Measurements from ENCODE around the gene GGNBP2. TPM values are rescaled to one million over a fixed set of nuclear protein-coding genes. Genes with fewer than 3 reads are reported as not detected.
"Not testable (repeated sequence)": the region's sequence is repeated elsewhere in the genome, so short reads cannot be mapped to it uniquely, and the experiment has no call there.

Gene GGNBP2
- total RNA-seq, 1 donor from 2014 or later, result 65.9 TPM

DNA sequence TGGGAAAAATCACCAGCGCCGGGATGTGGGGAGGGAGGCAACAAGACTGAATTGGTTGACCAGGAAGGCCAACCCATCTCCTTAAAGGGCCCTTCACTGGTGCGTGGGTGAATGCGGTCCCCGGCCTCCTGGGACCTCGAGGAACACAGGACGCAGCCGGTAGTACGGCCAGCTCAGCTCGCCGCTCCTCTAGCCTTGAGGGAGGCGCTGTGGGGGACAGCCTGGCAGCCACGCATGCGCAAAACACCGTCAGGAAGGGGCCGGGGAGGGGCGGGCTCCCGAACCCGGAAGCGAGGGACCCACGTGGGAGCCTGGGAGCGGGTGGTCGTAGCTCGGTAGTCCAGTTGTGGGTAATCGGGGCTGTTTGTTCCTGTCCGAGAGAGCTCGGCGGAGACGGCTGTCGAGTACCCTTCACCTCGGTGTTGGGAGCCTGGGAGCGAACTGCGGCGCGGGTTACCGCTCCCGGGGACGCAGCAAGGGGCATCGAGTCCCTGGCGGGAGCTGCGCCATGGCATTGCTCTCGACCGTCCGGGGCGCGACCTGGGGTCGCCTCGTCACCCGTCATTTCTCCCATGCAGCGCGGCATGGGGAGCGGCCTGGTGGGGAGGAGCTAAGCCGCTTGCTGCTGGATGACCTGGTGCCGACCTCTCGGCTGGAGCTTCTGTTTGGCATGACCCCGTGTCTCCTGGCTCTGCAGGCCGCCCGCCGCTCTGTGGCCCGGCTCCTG, 56.7 kb downstream of the GGNBP2 start, which contains the start of gene MRM1:
Gene MRM1, plus strand, starts transcription at position 281 of the 727 bp plus-strand sequence. Its CDS starts 228 bp downstream, at position 509.
- peak; percentile 92 for DNase-seq (ENCODE audit: low spot score)

GRCh38 chr17:36602030-36602748, 57.5 kb downstream of the GGNBP2 start:
- no peak for DNase-seq (ENCODE audit: low spot score)

DNA sequence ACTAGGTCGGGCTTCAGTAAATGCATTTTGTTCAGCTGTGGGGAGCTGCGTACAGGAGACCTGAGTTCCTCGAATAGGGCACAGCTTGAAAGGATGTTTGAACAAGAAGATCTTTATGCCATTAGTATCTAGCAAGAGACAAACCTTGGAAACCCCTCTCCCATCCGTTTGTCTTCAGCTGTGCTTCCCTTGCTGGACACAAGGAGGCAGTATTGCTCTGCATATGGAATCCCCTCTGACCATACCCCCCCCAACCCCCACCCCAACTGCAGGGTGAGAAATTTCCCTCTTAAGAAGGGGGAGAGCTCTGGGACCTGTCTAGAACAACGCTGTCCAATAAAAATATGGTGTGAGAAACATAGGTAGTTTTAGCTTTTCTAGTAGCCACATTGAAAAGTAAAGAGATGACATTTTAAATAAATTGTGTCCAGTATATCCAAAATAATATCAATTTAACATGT, 58.2 kb downstream of the GGNBP2 start:
- peak; percentile 38 for DNase-seq (ENCODE audit: low spot score)

GRCh38 chr17:36605028-36605427, 60.3 kb downstream of the GGNBP2 start:
- DNase-seq (ENCODE audit: low spot score), result not testable (repeated sequence)

DNA sequence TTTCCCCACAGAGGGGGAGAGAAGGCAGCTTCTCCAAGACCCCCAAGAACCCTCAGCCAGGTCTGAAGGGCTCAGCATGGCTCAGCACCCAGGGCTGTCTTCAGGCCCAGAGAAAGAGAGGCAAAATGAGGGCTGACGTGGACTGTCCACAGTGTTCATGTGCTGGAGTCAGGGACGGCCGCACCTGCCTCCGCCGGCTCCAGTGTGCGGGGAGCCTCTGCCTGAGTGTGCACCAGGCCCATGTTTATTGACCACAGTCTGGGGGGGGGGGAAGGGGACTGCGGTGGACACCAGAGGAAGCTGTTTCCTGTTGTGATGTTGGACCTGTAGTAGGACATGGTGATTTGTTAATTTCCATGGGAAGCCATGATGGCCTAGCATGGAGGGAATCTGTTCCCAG, 63.6 kb downstream of the GGNBP2 start:
- no peak for DNase-seq (ENCODE audit: low spot score)

- DNase-seq (ENCODE audit: low spot score), result peak; percentile 45
Observed at GRCh38 chr17:36608794-36609497, 64.2 kb downstream of the GGNBP2 start.

DNA sequence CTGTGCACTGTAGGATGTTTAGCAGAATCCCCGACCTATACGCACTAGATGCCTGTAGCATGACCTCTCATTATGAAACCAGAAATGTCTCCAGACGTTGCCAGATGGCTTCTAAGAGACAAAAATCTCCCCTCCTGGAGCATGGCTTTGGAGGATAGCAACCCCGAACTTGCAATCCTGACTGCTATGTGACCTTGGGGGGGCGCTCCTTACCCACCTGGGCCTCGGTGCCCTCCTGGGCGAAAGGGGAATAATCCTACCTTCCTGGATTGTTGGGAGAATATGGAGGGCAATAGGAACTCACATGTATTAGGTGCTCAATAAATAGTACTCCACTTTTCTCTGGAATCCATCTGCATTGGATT, 64.8 kb downstream of the GGNBP2 start:
- no peak for DNase-seq (ENCODE audit: low spot score)

GRCh38 chr17:36610474-36610873, 65.8 kb downstream of the GGNBP2 start:
- DNase-seq (ENCODE audit: low spot score), result no peak

DNA sequence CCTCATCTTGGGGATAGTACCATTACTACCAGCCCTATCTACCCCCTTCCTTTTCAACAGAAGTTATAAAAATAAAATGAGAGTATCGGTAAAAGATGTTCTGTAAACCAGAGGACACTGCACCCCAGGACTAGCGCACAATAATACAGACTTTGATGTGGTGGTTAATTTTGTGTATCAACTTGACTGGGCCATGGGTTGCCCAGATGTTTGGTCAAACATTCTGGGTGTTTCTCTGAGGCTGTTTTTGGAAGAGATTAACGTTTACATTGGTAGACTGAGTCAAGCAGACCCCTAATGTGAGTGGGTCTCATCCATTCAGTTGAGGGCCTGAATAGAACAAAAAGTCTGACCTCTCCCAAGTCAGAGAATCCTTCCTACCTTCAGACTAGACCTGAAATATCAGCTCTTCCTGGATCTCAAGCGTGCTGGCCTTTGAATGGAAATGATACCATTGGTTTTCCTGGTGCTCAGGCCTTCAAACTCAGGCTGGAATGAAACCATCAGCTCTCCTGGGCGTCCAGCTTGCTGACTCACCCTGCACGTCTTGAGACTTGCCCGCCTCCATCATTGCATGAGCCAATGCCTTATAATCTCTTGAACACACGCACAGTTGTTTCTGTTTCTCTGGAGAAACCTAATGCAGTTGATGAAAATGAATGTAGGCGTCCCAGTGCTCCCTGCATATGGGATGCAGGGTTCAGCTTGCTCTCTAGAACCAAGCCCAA, 66.8 kb downstream of the GGNBP2 start:
- no peak for DNase-seq (ENCODE audit: low spot score)

DNA sequence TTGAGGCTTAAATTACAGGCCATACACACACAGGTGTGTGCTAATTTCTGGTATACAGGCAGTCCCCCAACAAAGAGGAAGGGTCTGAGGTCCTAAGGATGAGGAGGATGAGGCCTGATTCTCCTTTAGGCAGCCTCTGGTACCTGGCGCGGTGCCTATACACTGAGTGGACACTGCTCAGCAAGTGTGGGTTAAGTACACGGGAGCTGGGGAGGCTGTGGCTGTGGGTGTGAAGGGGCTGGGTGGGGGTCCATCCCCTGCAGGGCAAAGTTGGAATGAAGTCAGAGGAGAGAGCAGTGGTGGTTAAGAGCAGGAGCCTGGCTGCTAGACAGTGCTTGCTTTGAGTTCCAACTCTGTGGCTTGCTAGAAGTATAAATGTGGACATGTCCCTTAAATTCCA, 67.6 kb downstream of the GGNBP2 start:
- DNase-seq (ENCODE audit: low spot score), result no peak

DNA sequence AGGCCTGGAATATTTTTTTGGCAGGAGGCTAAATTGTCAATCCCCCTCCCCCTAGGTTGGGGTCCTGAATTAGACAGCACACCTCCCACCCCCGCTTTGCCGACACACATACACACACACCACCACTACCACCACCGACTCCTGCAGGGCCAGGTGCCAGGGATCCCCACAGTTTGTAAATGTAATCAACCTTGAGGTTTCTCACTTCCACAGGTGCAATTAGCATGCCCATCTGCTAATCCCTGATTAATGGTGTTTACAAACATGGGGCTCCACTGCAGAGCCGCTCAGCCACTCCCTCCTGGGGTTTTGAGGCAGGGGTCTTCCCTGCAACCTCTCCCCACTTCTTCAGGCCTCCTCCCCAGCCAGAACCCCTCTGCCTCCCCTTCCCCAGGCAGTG, 68.4 kb downstream of the GGNBP2 start:
- DNase-seq (ENCODE audit: low spot score), result no peak

GRCh38 chr17:36614081-36614480, 69.4 kb downstream of the GGNBP2 start:
- DNase-seq (ENCODE audit: low spot score), result no peak

- no peak for DNase-seq (ENCODE audit: low spot score)
Observed at GRCh38 chr17:36614933-36615332, 70.2 kb downstream of the GGNBP2 start.

- DNase-seq (ENCODE audit: low spot score), result no peak
Observed at GRCh38 chr17:36616061-36617029, 71.6 kb downstream of the GGNBP2 start.

DNA sequence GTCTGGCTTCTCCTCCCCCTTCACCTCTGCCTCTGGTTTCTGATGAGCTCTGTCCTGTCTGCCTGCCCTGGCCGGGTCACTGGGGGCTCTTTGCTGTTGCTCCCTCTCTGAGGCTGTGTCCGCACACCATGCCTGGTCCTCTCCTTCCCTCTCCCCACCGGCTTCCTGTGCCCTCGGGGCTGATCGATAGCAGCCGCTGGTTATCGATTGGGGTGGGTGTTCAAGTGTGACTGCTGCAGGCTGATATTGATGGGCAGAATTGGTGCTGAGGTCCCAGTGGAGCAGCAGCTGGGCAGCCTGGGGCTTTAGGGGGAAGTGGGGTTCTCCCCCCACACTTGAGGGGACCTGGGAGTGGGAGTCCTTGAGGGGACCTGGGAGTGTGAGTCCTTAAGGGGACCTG, 73.1 kb downstream of the GGNBP2 start:
- no peak for DNase-seq (ENCODE audit: low spot score)

DNA sequence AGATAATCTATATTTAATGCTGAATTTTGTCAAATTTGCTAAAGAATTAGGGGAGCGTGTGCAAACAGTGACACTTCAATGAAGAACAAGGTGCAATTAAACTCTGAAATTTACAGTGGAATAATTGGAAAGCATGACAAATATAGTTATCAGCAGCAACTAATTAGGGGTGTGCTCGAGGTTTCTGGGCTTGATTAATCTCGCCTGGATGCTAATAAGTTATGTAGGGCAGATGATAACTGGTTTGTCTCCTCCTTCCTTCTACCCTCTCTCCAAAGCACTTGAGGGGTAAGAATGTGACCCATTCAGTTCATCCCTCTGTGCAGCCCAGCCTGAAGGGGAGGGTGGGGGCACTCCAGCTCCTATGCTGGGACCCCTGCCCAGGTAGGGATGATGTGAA, 78.6 kb downstream of the GGNBP2 start:
- DNase-seq (ENCODE audit: low spot score), result no peak

DNA sequence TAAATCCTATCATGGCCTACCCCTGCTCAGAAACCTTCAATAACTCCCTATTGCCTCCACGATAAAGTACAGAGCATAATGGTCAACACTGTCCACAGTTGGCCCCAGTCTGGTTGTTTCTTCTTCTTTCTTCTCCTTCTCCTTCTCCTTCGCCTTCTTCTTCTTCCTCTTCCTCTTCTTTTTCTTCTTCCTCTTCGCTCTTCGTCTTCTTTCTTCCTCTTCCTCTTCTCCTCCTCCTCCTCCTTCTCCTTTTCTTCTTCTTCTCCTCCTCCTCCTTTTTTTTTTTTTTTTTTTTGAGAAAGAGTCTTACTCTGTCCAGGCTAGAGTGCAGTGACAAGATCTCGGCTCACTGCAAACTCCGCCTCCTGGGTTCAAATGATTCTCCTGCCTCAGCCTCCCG, 80.5 kb downstream of the GGNBP2 start:
- no peak for DNase-seq (ENCODE audit: low spot score)

DNA sequence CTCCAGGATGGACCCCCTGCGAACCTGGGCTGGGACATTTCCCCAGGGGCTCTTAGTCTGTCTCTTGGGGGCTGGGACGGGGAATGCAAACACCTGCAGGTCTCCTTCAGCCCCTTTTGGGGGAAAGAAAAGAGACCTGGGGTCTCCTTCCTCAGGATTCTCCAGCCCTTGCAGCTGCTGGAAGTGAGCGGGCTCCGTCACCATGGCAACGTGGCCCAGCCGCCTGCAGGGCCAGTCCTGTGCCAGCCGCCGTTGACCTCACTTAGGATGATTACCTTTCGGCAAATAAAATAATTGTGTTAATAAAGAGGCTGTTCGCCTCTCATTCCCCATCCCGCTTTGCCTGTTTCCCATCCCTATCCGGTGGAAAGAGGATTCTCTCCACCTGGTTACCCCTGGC, 82.4 kb downstream of the GGNBP2 start:
- DNase-seq (ENCODE audit: low spot score), result no peak

- no peak for DNase-seq (ENCODE audit: low spot score)
Observed at GRCh38 chr17:36628576-36628975, 83.9 kb downstream of the GGNBP2 start.

GRCh38 chr17:36629252-36629847, 84.6 kb downstream of the GGNBP2 start:
- DNase-seq (ENCODE audit: low spot score), result peak; percentile 73
